GM18951 (cell line): Measurements from ENCODE around the gene IL1RAPL1.

Experiments
- POLR2A ChIP-seq: IDR thresholded peaks from 4 replicates; pipeline ENCODE4 v1.6.1; 2011; ENCODE audit warnings: mild to moderate bottlenecking; ENCODE audit not compliant: insufficient read length, insufficient read depth; ENCODE audit errors: extremely low read depth
- in situ Hi-C: fragments of 300-500 bp; cut with MboI; formaldehyde crosslinking; loops from one replicate; pipeline ENCODE4 v1.12.0; 2022; ENCODE audit warnings: low sequenced_read_pairs, mixed read lengths, inconsistent platforms; ENCODE audit not compliant: unreplicated experiment

Gene IL1RAPL1

DNA sequence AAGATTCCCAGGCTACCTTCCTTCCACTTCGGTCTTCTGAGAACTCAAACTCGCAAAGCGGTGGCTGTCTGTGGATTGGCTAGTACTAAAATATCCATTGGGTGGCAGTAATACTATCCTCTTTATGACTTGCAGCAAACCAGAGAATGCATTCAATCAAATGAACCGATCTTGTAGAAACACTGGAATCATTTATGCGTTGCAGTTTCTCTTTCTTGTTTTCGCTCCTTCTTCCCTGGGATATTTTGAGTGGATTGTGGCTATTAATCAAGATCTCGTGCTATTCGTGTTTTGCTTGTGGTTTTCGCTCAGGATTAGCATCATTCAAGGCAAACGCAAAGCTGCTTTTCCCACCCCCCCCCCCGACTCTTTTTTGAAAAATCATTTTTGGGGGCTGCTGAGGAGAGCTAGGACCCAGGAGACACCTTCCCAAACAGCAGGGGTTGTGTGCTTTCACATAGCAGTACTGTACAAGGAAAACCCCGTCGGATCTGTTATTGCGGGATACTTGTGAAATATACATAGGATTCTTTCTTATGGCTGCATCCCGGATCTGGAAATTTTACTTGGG is at the start of gene IL1RAPL1:
Gene IL1RAPL1, plus strand, starts transcription at position 466 of the 571 bp plus-strand sequence.
- in situ Hi-C loops, result no loop called here
- no peak for TF ChIP-seq POLR2A

DNA sequence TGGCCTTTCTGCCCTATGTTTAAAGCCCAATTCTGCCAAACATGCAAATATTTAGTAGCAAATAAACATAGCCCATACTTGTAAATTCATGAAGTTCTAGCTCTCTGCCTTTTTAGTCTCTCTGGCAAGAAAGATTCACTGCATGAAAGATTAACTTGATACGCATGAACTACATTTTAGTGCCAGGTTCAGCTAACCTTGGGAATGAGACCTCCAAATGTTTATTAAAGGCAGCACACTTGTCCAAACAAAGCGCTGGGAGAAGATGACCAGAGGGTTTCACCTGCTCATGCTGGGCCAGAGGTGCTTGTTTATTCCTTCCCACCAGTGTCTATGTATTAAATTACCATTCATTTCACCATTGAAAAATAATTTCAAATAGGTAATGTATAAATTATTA is 44.5 kb upstream of the IL1RAPL1 start:
- in situ Hi-C loops, result no loop called here
- TF ChIP-seq POLR2A, result no peak

DNA sequence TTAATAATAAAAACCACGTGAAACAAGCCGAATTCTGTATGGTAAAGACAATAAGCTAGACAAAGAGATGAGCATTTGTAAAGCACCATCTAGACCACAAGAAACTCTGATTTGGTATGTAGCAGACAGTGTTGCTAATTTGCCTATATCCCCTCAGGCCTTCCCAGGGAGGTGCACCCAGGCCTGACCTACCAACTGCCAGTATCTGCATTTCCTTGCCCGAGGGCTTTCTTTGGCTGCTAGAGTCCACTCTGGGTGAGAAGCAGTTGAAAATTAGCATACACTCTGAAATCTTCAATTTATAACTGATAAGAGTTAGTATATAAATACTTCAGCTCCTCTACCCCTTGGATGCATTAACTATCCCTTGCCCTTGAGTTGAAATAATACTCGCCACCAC is 37.4 kb upstream of the IL1RAPL1 start:
- TF ChIP-seq POLR2A, result no peak
- in situ Hi-C loops, result no loop called here

DNA sequence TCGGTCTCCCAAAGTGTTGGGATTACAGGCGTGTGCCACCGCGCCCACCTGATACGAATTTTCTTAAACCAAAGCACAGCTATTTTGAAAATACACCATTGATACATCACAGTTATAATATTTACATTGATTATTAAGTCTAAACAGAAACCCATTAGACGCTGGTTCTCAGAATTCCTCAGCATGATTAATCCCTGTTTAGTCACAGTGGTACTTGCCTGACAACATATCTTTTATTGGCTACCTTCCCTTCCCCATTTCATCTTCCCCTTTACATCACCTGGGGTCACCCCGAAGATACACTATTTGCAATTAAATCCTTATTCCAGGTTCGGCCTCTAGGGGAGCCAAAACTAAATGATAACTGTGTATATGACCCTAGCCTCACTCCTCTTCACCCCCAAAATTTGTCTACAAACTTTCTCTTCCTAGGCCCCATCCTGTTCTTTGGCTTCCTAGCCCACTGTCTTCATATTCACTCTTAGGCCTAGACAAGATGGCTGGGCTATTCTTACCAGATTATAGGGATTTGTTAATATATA is 36.8 kb upstream of the IL1RAPL1 start:
- no peak for TF ChIP-seq POLR2A
- in situ Hi-C loops, result no loop called here

DNA sequence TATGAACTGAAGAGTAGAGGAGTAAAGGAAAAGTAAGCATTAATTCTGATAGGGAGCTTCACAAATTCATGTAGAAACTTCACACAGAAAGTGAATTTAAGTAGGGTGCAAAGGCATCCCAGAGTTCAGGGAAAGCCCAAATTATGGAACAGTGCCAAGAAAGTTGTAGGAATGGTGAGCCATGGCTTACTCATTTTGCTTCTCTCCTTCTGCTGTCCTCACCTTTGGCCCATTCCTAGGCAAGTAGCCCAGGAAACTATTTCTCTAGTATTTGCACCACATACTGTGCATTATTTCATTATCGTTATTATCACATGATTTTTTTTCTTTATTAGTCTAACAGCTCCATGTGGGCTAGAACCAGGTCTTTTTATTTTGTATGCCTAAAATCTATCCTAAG is 34.9 kb upstream of the IL1RAPL1 start:
- in situ Hi-C loops, result no loop called here
- no peak for TF ChIP-seq POLR2A

DNA sequence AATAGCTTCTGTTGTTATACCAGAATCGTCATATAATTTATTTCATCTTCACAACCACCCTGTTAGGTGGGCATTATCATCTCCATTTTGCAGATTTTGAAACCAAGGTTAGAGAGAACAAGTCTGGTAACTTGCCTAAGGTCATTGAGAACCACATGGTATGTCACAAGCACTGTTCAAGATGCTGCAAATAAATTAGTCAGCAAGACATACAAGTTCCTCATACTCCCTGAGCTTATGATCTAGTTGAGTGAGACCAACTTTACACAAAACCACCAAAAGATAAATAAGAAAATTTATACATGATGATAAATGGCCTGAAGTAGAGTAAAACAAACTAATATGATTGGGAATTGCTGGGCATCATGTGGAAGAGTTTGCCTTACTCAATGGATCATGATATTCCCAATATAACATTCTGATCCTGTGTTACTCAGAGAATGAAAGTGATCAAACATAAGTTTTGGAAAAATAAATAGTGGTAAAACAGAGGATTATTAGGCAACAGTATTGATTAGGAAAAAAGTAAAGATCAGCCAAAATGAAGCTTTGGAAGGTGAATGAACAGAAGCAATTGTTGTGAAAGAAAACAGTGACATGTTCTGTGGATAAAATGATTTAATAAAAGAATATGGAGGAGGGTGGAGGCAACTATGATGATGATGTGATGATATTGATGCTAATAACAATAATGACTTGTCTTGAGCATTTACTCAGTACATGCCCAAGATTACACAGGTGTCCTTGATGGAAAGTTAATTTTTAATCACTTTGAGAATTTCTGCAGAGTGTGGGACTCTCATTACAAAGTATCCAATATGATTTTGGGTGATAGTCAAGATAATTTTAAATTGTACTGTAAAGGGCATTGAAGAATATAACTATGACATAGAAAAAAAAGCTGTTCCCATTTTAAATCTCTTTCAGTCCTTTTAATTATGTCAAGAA is 34.1 kb upstream of the IL1RAPL1 start:
- in situ Hi-C loops, result no loop called here
- no peak for TF ChIP-seq POLR2A

DNA sequence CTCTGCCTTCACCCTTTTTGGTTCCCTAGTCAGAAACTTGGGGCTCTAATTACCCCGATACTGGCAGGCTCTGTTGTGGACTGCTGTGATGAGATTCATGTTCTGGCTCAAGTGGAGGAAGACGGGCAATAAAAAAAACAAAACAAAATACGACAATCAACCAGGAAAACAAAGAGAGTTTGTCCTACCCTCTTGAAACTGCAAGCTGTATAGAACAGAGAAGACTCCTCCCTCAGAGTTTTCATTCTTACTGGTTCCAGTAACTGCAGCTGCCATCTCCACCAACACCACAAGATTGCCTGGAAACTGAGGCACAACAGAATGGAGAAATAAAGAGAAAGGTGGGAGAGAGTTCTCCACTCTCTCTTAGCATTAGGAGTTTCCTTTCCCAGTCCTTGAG is 11.1 kb upstream of the IL1RAPL1 start:
- in situ Hi-C loops, result no loop called here
- TF ChIP-seq POLR2A, result no peak

DNA sequence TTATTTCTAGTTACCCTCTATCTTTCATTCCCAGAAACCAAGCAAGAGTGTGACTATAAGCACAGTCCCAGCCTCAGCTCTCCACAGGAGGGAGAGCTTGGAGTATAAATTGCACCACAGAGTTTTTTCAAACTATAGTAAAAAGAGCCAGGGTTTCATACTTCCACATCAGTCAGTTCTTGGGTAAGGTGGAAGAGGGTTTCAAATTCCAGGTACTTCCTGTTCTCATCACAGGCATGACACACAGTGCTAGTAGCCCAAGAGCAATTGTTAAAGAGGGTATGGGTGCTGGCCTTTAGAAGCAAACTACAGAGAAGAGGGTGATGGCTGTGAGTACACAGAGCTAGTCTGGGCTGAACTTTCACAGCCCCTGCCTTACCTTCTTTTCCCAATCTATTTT is 5.7 kb upstream of the IL1RAPL1 start:
- TF ChIP-seq POLR2A, result no peak
- in situ Hi-C loops, result no loop called here

DNA sequence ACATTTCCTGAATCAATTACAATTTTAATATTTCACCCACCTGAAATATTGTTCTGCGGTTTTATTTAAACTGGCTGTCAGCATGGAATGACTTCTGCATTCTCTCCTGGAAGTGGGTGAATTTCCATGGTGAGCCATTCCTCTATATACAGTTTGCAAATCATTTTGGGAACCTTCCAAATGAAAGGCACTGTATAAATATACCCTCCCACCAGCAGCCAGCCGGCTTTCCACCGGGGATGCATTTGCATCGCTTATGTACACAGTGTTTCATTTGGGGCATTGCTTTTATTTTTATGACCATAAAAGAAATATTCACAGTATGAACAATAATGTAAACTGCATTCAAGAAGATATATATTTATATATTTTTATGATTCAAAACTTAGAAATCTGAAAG is 4.7 kb upstream of the IL1RAPL1 start:
- in situ Hi-C loops, result no loop called here
- TF ChIP-seq POLR2A, result no peak

DNA sequence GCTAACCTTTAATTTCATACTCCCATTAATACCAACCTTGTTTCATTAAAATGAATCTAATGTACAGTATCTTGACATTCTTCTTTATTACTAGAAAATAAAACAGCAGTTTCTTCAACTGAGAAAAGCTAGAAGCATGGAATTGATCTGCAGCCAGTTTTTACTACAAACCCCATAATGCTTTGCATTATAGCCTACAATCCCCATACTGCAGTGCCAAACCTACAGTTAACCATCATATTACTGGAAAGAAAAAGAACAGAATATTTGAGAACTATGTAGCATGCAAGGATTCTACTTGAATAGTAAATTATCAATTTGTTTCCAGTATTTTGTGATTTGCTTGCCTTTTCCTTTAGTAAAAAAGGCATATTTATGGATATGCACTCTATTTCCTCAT is 3.2 kb upstream of the IL1RAPL1 start:
- TF ChIP-seq POLR2A, result no peak
- in situ Hi-C loops, result no loop called here

DNA sequence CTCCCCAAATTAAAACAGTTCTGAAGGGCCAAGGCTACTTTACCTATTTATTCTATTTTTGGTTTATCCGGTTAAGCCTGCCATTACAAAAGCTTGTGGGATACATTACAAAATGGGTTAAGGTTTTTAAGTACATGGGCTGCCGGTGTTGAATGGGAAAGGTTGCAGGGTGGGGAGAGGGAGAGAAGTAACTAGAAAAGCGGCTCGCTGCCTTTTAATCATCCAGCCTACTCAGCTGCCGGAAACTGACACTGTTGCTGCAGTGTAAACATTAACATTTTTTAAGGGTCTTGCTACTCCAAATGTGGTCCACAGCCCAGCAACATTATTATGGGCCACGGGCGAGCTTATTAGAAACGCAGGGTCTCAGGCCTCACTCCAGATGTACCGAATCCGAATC is 1.5 kb upstream of the IL1RAPL1 start:
- in situ Hi-C loops, result no loop called here
- no peak for TF ChIP-seq POLR2A

DNA sequence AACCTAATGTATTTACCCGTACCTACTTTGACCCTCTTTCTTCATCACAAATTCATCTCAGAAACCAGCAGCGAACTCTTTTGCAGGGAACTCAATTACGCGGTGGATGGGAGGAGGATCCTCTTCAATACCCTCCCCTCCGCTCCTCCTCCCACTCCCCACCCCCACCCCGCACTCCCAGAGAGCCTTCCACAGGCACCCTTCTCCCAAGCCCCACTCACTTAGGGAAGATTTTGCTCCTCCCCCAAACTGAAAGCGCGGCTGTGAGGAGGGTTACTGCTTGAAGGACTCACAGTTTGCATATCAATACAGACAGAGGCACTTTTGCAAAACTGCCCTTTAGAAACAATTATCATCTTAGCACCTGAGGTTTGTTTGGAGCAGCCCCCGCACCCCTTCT is 960 bp upstream of the IL1RAPL1 start:
- no peak for TF ChIP-seq POLR2A
- in situ Hi-C loops, result no loop called here

DNA sequence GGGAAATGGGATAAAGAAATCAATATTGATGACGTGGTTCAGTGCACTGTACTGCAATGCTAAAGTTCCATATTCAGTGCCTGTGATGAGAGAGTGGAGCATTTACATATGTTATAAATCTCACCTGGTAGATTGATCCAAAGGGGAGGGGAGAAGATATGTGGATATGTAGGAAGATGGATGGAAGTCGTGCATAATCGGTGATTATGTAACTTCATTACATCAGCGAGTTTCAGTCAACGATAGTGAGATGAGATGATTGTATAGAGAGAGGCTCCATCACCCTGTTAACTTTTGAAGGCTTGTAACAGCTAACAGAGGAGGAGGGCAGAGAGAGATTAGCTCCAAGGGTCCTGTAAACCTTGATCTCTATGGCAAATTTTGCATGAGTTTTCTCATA is 1.8 kb downstream of the IL1RAPL1 start:
- in situ Hi-C loops, result no loop called here
- TF ChIP-seq POLR2A, result no peak

DNA sequence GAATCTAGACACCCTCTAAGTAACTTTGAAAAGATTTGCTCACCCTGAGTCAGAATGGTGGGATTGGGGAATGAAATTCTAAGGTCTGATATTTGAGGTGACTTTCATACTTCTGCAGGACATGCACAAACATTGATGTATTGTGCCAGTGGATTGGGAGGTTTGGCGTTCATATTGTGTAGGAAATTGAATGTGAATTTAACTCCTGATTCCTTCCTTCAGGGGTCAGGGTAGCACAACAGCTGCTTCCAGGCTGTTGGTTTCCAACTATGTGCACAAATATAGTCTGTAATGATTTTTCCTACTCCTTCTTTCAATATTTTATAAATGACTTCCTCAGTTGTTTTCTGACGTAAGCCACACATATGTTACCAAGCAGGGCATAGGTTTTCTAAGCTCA is 3.1 kb downstream of the IL1RAPL1 start:
- in situ Hi-C loops, result no loop called here
- no peak for TF ChIP-seq POLR2A
